Mammary epithelial cell (primary cell): ENCODE data around the gene PLAAT3.
"Not testable (repeated sequence)": the region's sequence is repeated elsewhere in the genome, so short reads cannot be mapped to it uniquely, and the experiment has no call there.

Source experiments
- CTCF ChIP-seq, 2 donors: IDR thresholded peaks in 1 of 2; conservative IDR thresholded peaks in 1 of 2; 2 replicates each; pipeline ENCODE4 v1.5.1; 2011 to 2012; ENCODE audit warnings: inconsistent platforms in 2 of 2, low read length in 2 of 2, mild to moderate bottlenecking in 2 of 2, control low read depth in 1 of 2, low read depth in 1 of 2; ENCODE audit not compliant: insufficient read depth in 1 of 2; ENCODE audit errors: extremely low read depth in 1 of 2
- EZH2 ChIP-seq: IDR thresholded peaks from 2 replicates; pipeline ENCODE4 v1.6.1; 2012; ENCODE audit warnings: low read length, inconsistent platforms, borderline replicate concordance

DNA sequence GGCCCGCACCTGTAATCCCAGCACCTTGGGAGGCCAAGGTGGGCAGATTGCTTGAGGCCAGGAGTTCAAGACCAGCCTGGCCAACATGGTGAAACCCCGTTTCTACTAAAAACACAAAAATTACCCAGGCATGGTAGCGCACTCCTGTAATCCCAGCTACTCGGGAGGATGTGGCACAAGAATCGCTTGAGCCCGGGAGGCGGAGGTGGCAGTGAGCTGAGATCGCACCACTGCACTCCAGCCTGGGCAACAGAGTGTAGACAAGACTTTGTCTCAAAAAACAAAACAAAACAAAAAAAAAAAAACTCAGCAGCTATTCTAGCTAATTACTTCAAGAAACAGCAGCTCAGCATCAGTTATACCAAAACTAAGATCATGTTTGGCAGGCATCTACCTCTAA, 24.2 kb upstream of the PLAAT3 start:
- not testable (repeated sequence) for TF ChIP-seq CTCF (conservative IDR thresholded peaks at IDR 0.05 in 1 of 2, IDR thresholded peaks at IDR 0.05 in 1 of 2; ENCODE audit: extremely low read depth in 1 of 2, insufficient read depth in 1 of 2, low read depth in 1 of 2, low read length in 2 of 2); EZH2
